ENCODE measurements around the gene SOD2.

SOD2 gene

GRCh38 chr6:159678574-159678973 is 14.5 kb downstream of the SOD2 start (continued):
- TF ChIP-seq PRDM2 (tag by site-specific recombination; IDR thresholded peaks at IDR 0.05; ENCODE audit: borderline replicate concordance), result no peak
- TF ChIP-seq GLI4 (tag by site-specific recombination; IDR thresholded peaks at IDR 0.05), result no peak
- no peak for TF ChIP-seq ZNF398 (tag by site-specific recombination; IDR thresholded peaks at IDR 0.05)
- no peak for TF ChIP-seq ZNF473 (tag by site-specific recombination; IDR thresholded peaks at IDR 0.05)

- ChIA-PET POLR2A (interaction anchor here (1.3 kb wide), 1 partner anchor 15 kb away, joined by 5 read pairs; the partner anchor contains the start of gene SOD2), CTCF (no interaction called here)
- no peak overlapping the region for H3K27ac ChIP-seq (ENCODE audit: extremely low read depth, low read depth, low read length)
- no peaks in the 10 kb centered on the region for H3K9me3 ChIP-seq (ENCODE audit: control insufficient read depth, insufficient read depth, low read depth, low read length)
- no peak for TF ChIP-seq ZNF24 (tag by site-specific recombination; IDR thresholded peaks at IDR 0.05)
- TF ChIP-seq ZNF423 (tag by site-specific recombination; IDR thresholded peaks at IDR 0.05), result no peak
- no peak for TF ChIP-seq ZNF560 (tag by site-specific recombination; IDR thresholded peaks at IDR 0.05; ENCODE audit: borderline replicate concordance)
- TF ChIP-seq ZBTB11 (tag by site-specific recombination; conservative IDR thresholded peaks at IDR 0.05; ENCODE audit: low read depth), result no peak
- H3K4me3 ChIP-seq (ENCODE audit: low read depth, low read length), result no peak overlapping the region
- no peaks in the 10 kb centered on the region for H3K4me1 ChIP-seq (ENCODE audit: control insufficient read depth, insufficient read depth, low read length)
- H3K36me3 ChIP-seq (ENCODE audit: control insufficient read depth in 2 of 2, insufficient read depth in 1 of 2, low read length in 2 of 2), result peaks cover 7 to 55% of the 10 kb centered on the region in 2 experiments; a peak in 2 of 3 replicates
Observed at GRCh38 chr6:159677506-159678165, 15.4 kb downstream of the SOD2 start.

- ChIA-PET CTCF (no interaction called here), POLR2A (interaction anchor here (1.3 kb wide), 1 partner anchor 16 kb away, joined by 5 read pairs; the partner anchor contains the start of gene SOD2)
- Histone ChIP-seq H3K9me3 (ENCODE audit: control insufficient read depth, insufficient read depth, low read depth, low read length) (no peaks in the 10 kb centered on the region), H3K4me1 (ENCODE audit: control insufficient read depth, insufficient read depth, low read length) (no peaks in the 10 kb centered on the region), H3K36me3 (ENCODE audit: control insufficient read depth in 2 of 2, insufficient read depth in 1 of 2, low read length in 2 of 2) (peaks cover 3 to 49% of the 10 kb centered on the region in 2 experiments; a peak in 2 of 3 replicates), H3K4me3 (ENCODE audit: low read depth, low read length) (no peak overlapping the region), H3K27ac (ENCODE audit: extremely low read depth, low read depth, low read length) (no peak overlapping the region)
- TF ChIP-seq ZNF121 (tag by site-specific recombination; IDR thresholded peaks at IDR 0.05) (no peak), ZNF48 (tag by site-specific recombination; IDR thresholded peaks at IDR 0.05) (no peak), MEIS1 (CRISPR knock-in tag; IDR thresholded peaks at IDR 0.05; ENCODE audit: borderline replicate concordance) (no peak), ZFHX2 (tag by site-specific recombination; conservative IDR thresholded peaks at IDR 0.05) (no peak), ZNF223 (tag by site-specific recombination; IDR thresholded peaks at IDR 0.05) (no peak), RBAK (tag by site-specific recombination; IDR thresholded peaks at IDR 0.05) (no peak), ZSCAN4 (tag by site-specific recombination; IDR thresholded peaks at IDR 0.05) (no peak), ZNF777 (tag by site-specific recombination; IDR thresholded peaks at IDR 0.05; ENCODE audit: borderline replicate concordance) (no peak), ZNF311 (tag by site-specific recombination; IDR thresholded peaks at IDR 0.05; ENCODE audit: borderline replicate concordance) (no peak), ZNF248 (tag by site-specific recombination; IDR thresholded peaks at IDR 0.05) (no peak)
Observed at GRCh38 chr6:159676890-159677505, 16.0 kb downstream of the SOD2 start.
